ENCODE data around the gene PRIMA1.

The PRIMA1 gene

GRCh38 chr14:93757206-93757605 lies 31.1 kb downstream of the PRIMA1 start:
- DNase-seq (ENCODE audit: low read depth in 3 of 3) = no peak

GRCh38 chr14:93753647-93754046 lies 34.6 kb downstream of the PRIMA1 start:
- no peak for DNase-seq (ENCODE audit: low read depth in 3 of 3)

- DNase-seq (ENCODE audit: low read depth in 3 of 3) = no peak
Measured at GRCh38 chr14:93752980-93753561, 35.2 kb downstream of the PRIMA1 start.

GRCh38 chr14:93751946-93752655 lies 36.2 kb downstream of the PRIMA1 start:
- DNase-seq (ENCODE audit: low read depth in 3 of 3) = no peak

- DNase-seq (ENCODE audit: low read depth in 3 of 3) = no peak
Measured at GRCh38 chr14:93749076-93749420, 39.2 kb downstream of the PRIMA1 start.

- DNase-seq (ENCODE audit: low read depth in 3 of 3) = no peak
Measured at GRCh38 chr14:93748208-93749075, 39.8 kb downstream of the PRIMA1 start.

GRCh38 chr14:93747560-93747959 lies 40.7 kb downstream of the PRIMA1 start:
- no peak for DNase-seq (ENCODE audit: low read depth in 3 of 3)

GRCh38 chr14:93747102-93747501 lies 41.2 kb downstream of the PRIMA1 start:
- no peak for DNase-seq (ENCODE audit: low read depth in 3 of 3)

GRCh38 chr14:93745603-93746273 lies 42.5 kb downstream of the PRIMA1 start:
- no peak for DNase-seq (ENCODE audit: low read depth in 3 of 3)

- DNase-seq (ENCODE audit: low read depth in 3 of 3) = no peak
Measured at GRCh38 chr14:93744876-93745275, 43.4 kb downstream of the PRIMA1 start.

- DNase-seq (ENCODE audit: low read depth in 3 of 3) = no peak
Measured at GRCh38 chr14:93744176-93744575, 44.1 kb downstream of the PRIMA1 start.

- no peak for DNase-seq (ENCODE audit: low read depth in 3 of 3)
Measured at GRCh38 chr14:93743270-93744060, 44.8 kb downstream of the PRIMA1 start.

- no peak for DNase-seq (ENCODE audit: low read depth in 3 of 3)
Measured at GRCh38 chr14:93742761-93743160, 45.5 kb downstream of the PRIMA1 start.

GRCh38 chr14:93741556-93742230 lies 46.6 kb downstream of the PRIMA1 start:
- no peak for DNase-seq (ENCODE audit: low read depth in 3 of 3)

GRCh38 chr14:93737634-93738033 lies 50.7 kb downstream of the PRIMA1 start:
- no peak for DNase-seq (ENCODE audit: low read depth in 3 of 3)

GRCh38 chr14:93736378-93737014 lies 51.8 kb downstream of the PRIMA1 start:
- no peak for DNase-seq (ENCODE audit: low read depth in 3 of 3)

GRCh38 chr14:93735206-93735605 lies 53.1 kb downstream of the PRIMA1 start:
- no peak for DNase-seq (ENCODE audit: low read depth in 3 of 3)

GRCh38 chr14:93734086-93734822 lies 54.0 kb downstream of the PRIMA1 start:
- DNase-seq (ENCODE audit: low read depth in 3 of 3) = peak in 1 of 3 donors; percentile 10

- no peak for DNase-seq (ENCODE audit: low read depth in 3 of 3)
Measured at GRCh38 chr14:93733631-93734030, 54.7 kb downstream of the PRIMA1 start.

GRCh38 chr14:93733231-93733630 lies 55.1 kb downstream of the PRIMA1 start:
- DNase-seq (ENCODE audit: low read depth in 3 of 3) = no peak

All from stimulated activated CD4-positive, alpha-beta T cell treated with anti-CD3 and anti-CD28 coated beads, TNF-alpha, amount 100 ng/mL, for 48 hours (primary cell).